ENCODE measurements around the gene GCN1.

GCN1 gene

DNA sequence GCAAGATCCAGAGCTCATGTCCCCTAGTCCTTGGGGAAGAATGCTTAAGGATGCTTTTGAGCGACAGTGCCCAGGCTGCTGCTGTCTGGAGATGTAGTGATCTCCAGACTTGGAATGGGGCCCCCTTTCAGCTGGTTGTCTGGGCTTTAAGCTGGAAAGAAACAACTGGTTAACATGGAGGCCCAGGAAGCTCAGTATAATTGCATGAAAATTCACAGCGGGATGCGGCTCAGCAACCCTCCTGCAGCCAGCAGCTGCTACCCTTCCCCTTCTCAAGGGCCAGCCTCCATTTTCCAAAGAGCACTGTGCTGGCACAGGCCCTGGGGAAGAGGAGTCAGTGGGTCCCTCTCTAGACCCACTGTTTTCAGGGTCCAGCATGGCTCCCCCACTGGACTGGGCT lies 104.3 kb downstream of the GCN1 start:
- no peak for DNase-seq

DNA sequence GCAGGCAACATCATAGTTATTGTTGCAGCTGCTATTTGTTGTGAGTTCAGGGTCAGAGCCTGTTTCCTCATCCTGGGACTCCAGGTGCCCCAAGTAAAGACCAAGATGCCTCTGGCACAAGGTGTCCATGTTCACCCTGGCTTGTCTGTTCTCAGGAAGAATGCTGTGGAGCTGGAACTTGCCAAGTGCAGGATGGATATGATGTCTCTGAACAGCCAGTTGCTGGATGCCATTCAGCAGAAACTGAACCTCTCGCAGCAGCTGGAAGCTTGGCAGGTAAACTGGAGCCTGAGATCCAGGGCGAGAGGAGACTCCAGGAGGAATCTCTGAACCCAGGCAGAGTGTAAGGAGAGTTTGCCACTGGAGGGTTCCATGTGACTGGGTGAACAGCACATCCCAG lies 104.7 kb downstream of the GCN1 start:
- DNase-seq, result no peak

DNA sequence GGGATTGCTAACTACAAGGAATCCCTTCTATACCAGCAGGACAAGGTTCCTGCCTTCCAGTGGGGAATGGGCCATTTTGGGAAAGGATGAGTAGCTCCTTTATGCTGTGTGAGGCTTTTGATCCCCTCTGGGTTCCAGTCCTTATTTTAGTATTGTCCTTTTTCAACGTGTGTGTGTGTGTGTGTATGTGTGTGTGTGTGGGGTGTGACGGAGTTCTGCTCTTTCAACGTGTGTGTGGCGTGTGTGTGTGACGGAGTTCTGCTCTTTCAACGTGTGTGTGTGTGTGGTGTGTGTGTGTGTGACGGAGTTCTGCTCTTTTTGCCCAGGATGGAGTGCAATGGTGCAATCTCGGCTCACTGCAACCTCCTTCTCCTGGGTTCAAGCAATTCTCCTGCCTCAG lies 105.4 kb downstream of the GCN1 start:
- no peak for DNase-seq

DNA sequence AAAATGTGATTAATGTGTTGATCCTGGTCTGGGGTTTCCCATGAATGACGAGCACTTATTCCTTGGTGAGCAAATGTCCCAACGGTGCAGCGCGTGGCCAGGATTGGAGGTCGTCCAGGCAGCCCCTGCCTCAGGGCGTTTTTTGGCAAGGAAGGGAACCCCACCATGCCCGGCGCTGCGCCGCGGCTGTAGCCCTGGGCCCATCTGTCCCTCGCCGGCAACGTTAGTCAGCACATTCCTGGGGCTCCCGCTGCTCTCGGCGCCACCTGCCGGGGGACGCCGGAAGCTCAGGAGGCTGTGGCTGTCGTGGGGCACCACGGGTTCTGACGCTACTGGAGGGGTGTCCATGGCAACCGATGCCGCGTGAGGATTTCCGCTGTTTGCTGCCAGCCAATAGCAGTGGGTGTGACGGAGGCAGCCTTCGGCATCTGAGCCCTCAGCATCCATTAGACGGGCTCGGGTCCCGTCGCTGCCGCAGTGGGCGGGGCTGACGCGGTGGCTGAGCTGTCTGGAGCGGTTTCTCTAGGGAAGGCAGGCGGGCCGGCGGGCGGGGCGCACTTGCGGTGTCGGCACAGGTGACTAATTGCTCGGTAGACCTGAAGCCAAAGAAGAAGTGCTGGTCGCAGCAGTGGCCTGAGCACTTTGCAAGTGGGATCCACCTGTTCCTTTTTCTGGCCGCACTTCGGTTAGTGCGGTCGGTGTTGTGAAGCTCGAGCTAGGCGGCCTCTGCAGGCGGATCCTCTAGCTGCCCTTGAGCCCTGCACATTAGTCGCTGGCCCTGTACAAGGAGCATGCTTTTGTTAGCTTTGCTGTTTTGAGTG lies 107.5 kb downstream of the GCN1 start:
- peak; percentile 100 for DNase-seq

DNA sequence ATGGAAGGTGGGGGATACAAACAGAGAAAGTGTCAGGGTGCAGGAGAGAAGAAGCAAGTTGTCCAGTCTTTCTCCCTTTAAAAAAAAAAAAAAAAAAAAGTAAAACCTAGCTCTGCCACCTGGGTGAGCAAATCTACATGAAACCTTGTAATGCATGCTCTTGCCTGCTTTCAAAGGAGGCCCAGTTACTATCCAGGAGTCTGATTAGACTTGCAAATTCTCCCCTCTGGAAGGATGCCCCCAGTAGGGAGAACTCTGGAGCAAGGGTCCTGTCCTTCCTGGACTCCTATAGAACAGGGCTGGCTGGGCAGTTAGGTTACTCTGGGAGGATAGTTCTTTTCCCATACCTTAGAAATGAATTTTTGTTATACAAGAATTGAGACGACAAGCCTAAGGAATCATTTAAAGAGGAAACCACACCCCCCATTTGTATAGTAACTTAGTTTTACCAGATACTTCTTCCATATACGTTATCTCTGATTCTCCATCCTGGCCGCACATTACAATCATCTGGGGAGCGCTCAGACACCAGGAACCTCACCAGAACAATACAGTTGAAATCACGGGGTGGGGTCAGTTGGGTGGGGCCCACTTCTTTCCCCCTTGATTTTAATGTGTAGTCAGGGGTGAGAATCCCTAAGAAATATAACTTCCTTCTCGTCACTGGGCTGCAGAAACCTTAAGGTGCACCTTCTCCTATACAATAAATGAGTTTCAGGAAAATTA lies 108.4 kb downstream of the GCN1 start:
- no peak for DNase-seq

DNA sequence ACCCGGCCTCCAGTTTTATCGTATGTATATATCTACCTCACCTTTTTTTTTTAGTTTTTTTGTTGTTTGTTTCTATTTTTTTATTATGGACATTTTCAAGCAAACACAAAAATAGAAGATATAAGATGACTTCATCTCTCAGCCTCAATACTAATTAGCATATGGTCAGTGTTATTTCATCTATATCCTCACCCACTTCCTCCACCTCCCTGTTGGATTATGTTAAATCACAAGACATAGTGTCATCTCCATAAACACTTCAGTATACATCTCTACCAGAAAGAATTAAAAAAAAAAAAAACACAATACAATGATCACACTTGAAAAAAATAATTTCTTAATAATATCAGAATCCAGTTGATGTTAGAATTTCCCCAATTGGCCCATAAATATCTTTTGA lies 112.9 kb downstream of the GCN1 start:
- no peak for DNase-seq

DNA sequence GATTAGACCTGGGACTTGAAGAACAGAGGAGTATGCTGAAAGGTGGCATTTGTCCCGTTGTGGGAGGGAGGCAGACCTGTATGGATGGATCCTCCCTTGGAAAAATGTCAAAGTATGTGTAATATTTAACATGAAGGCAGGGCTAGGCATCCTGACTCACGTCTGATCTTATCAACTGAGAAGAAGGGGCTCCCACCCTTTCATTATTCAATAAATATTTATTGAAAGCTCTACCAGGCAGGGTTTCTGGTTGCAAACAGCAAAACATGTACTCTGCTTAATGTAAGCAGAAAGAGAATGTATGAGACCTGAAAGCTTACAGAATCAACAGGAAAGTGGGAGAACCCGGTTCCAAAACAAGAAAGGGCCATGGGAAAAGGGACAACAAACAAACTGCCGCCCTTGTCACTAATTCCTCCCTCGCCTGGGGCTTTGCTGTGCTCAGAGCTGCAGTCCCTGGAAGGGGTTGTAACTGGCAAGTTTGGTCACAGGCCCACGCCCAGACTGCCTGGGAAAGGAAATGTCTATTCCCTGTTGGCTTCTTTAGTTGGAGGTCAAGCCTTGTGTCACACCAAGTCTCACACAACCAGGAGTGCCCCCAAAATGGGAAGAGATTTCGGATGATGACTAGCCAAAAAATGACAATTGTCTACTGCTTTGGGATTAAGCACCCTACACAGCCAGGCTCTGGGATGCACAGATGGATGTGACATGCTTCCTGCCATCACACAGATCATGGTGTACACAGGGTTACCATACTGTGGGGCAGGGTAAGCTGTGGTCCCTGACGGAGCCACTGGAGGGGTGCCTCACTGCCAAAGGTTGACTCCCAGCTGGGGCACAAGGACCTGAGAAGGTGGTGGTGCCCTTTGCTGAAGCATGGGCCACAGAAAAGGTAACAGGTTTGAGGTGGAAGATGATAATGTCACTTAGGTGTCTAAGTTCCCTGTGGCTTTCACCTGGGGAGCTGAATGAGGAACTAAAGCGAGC lies 114.8 kb downstream of the GCN1 start:
- DNase-seq, result no peak

DNA sequence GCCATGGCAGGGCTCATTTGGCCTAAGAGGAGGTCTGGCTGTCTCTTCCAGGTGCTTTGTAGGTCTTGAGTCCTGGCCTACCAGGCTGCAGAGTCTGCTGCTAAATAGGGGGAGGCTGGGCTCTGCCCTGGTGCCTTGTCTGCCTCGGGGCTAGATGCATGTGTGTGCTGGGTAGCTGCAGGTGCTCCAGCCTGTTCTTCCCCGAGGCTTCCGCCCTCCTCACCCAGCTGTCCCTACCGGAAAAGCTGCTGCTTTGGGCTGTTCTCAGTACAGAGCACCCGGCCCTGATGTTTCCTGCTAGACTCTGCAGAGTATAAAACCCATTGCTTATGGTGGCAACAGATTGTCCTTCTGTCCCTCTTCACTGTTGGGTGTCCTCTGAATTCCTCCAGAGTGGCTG lies 115.6 kb downstream of the GCN1 start:
- DNase-seq, result peak; percentile 51

DNA sequence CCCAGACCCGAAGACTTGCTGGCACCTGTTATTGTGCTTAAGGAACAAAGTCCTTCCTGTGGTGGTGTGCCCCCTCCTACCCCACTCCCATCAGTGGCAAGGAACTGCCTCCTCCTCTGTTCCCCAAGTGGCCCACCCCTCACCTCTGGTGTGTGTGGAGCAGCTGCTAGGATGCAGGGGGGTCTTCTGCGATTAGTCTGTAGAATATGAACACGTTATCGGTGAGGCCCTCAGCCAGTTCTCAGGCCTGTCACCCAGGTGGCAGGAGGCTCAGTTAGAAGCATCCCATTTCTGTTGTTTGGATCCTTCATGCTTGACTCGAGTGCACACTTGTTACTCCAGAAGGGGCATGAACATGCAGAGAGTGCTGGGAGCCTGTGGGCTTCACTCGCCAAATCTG lies 117.3 kb downstream of the GCN1 start:
- DNase-seq, result no peak
